ENCODE results near the gene DHRS3.

The DHRS3 gene

DNA sequence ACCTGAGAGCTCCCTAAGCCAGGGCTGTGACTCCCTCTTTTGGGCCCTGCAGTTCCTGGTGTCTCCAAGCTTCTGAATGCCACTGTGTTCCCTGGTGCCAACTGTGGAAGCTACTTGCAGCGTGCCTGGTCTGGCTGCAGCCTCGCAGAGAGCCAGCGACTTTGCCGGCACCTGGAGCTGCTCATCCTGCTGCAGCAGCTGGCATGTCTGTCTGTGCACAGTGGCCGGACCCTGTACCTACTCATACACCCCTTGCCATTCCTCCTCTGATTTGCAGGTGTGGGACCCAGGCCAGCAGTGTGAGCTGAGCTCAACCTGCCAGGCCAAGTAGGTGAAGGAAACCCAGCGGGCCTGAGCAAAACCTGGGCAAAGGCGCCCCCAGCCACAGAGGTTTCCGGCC lies 13.6 kb upstream of the DHRS3 start:
- in situ Hi-C loops (cut with HindIII; ENCODE audit: low sequenced_read_pairs): loop anchor here (10.0 kb wide), 1 partner anchor 297 kb away; no protein-coding TSS in a partner anchor
- DNase-seq (ENCODE audit: low read depth): no peak
- no peak overlapping the region for H3K4me3 ChIP-seq (ENCODE audit: low read depth, low read length)
- TF ChIP-seq, protein P1, sequence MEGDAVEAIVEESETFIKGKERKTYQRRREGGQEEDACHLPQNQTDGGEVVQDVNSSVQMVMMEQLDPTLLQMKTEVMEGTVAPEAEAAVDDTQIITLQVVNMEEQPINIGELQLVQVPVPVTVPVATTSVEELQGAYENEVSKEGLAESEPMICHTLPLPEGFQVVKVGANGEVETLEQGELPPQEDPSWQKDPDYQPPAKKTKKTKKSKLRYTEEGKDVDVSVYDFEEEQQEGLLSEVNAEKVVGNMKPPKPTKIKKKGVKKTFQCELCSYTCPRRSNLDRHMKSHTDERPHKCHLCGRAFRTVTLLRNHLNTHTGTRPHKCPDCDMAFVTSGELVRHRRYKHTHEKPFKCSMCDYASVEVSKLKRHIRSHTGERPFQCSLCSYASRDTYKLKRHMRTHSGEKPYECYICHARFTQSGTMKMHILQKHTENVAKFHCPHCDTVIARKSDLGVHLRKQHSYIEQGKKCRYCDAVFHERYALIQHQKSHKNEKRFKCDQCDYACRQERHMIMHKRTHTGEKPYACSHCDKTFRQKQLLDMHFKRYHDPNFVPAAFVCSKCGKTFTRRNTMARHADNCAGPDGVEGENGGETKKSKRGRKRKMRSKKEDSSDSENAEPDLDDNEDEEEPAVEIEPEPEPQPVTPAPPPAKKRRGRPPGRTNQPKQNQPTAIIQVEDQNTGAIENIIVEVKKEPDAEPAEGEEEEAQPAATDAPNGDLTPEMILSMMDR (IDR thresholded peaks at IDR 0.05; ENCODE audit: low read depth, low read length, missing control alignments): no peak

DNA sequence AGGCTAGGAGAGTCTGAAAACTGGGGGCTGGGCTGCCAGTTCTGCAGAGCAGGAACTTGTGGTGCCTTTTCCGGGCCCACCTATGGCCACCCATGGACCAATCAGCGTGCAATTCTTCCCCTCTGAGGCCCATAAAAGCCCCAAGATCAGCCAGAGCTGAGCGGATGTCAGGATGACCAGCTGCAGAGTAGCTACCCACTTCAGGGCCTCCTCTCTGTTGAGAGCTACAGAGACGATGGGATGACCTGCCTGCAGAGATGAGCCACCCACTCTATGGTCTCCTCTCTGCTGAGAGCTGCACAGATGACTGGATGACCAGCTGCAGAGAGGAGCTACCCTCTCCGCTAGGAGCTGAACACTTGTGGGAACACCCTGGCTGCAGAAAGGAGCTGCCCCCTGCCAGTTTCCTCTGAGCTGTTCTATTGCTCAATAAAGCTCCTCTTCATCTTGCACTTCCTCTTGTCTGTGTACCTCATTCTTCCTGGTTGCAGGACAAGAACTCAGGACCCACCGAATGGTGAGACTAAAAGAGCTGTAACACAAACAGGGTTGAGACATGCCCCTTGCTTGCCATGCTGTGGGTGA lies 13.0 kb upstream of the DHRS3 start:
- TF ChIP-seq, protein P1 (IDR thresholded peaks at IDR 0.05; ENCODE audit: low read depth, low read length, missing control alignments): no peak
- no peak for DNase-seq (ENCODE audit: low read depth)
- H3K4me3 ChIP-seq (ENCODE audit: low read depth, low read length): no peak overlapping the region
- in situ Hi-C loops (cut with HindIII; ENCODE audit: low sequenced_read_pairs): loop anchor here (10.0 kb wide), 1 partner anchor 296 kb away; no protein-coding TSS in a partner anchor

DNA sequence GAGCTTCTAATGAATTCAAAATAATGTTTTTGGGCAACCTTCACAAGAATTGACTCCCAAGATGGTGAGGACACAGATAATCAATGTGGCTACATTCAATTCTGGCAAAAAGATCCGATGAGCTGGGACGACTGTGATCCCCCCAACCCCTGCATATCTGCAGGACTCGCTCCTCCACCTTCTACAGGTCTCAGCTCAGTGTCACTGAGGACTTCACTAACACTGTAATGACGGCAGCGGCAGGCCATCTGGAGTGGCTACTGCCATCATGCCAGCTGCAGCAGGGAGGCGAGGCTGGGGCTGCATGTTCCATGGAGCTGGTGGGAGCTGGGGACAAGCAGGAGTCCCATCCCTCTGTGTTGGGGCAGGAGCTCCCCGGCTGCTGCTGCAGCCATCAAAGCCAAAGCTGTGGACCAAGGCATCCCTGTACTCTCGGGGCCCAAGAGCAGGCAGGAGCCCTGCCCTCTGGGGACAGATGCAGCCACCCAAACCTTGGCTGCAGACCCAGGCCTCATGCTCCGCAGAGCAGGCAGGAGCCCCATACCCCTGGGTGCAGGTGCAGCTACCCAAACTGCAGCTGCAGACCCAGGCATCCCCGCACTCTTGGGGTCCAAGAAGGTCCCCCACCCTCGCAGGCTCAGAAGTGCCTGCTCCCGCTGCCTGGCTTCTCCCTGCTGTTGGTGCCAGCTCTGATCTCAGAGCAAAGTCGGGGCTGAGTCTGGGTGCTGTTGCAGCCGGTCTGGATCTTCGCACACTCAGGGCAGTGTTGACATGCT lies 12.2 kb upstream of the DHRS3 start:
- TF ChIP-seq, protein P1 (IDR thresholded peaks at IDR 0.05; ENCODE audit: low read depth, low read length, missing control alignments): no peak
- no peak overlapping the region for H3K4me3 ChIP-seq (ENCODE audit: low read depth, low read length)
- DNase-seq (ENCODE audit: low read depth): no peak
- in situ Hi-C loops (cut with HindIII; ENCODE audit: low sequenced_read_pairs): loop anchor here (10.0 kb wide), 1 partner anchor 295 kb away; no protein-coding TSS in a partner anchor

DNA sequence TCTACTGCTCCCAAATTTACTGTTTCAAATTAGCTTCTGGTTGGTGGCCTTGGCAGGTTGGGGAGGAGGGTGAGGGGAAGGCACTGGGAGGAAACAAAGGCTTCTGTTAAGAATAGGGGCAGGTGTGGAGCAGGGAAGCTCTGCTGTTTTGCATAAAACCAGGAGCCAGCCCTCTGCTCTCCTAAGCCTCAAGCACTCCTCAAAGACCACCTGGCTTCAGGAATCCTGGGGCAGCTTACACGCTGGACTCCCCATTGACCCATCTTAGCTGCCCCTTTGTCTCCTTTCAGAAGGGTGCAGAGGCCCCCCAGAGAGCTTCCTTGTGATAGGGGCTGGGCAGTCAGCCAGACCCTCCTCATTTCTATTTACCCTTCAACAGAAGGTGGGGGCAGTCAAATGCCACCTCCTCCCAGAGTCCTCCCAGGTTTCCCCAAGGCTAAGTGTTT lies 11.5 kb upstream of the DHRS3 start:
- in situ Hi-C loops (cut with HindIII; ENCODE audit: low sequenced_read_pairs): no loop called here
- no peak for DNase-seq (ENCODE audit: low read depth)
- TF ChIP-seq, protein P1 (IDR thresholded peaks at IDR 0.05; ENCODE audit: low read depth, low read length, missing control alignments): no peak
- no peak overlapping the region for H3K4me3 ChIP-seq (ENCODE audit: low read depth, low read length)

DNA sequence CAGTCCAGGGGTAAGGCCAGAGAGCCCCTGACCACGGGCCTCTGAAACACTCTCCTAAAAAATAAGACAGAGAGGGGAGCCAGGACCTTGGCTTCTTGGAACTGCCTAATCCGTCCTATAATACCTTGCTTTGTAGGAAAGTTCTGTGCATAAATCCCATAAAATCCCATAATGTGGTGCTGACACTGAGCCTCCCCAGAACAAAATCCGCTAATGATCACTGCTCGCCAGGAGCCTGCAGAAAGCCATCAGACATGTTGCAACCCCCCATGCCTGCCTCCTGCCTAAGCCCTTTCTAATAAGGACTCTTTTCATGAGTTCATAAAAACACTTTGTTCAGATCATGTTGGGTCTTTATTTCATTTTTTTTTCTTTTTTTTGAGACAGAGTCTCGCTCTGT lies 9.3 kb upstream of the DHRS3 start:
- H3K4me3 ChIP-seq (ENCODE audit: low read depth, low read length): no peak overlapping the region
- no peak for DNase-seq (ENCODE audit: low read depth)
- in situ Hi-C loops (cut with HindIII; ENCODE audit: low sequenced_read_pairs): no loop called here
- TF ChIP-seq, protein P1 (IDR thresholded peaks at IDR 0.05; ENCODE audit: low read depth, low read length, missing control alignments): no peak

DNA sequence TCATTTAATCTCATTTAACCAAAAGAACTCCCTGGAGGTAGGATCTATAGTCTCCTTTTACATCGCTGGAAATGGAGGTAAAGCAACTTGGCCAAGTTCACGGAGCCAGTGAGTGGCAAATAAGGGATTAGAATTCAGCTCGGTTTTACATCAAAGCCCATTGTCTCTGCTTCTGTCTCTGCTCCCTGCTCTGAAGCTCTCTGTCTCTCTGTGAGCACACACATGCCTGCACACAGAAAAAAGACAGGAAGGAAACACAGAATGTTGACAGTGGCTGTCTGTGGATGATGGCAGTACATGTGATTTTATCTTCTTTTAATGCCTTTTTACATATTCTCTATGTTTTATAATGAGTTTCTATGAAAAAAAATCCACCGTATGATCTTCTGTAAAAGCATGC lies 8.9 kb upstream of the DHRS3 start:
- DNase-seq (ENCODE audit: low read depth): no peak
- TF ChIP-seq, protein P1 (IDR thresholded peaks at IDR 0.05; ENCODE audit: low read depth, low read length, missing control alignments): no peak
- H3K4me3 ChIP-seq (ENCODE audit: low read depth, low read length): no peak overlapping the region
- in situ Hi-C loops (cut with HindIII; ENCODE audit: low sequenced_read_pairs): no loop called here

All from astrocyte of the cerebellum (primary cell).